ENCODE measurements around the gene TUT4.

Gene TUT4

DNA sequence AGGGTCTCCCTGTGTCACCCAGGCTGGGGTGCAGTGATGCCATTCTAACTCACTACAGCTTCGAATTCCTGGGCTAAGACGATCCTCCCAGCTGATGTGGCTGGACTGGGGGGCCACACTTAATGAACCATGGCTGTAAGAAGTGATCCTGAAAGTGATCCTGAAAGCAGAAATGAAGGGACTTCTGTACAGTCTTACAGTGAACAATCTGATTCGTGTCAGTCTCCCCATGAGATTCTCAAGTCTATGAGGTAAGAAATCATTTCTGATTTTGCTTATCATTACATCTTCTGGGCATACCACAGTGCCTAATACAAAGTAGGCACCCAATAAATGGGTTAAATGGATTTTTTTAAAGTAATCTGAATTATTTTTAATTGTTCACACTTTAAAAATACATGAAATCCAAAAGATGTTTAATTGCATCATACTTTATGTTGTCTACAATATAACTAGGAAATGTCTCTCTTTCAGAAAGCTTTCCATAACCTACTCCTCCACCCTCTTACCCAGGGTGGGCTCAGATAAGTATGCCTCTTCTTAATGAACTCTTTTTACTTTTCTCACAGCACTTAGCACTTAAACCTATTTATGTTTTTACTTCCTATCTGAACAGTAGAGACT is 21.5 kb downstream of the TUT4 start:
- DNase-seq, result no peak

DNA sequence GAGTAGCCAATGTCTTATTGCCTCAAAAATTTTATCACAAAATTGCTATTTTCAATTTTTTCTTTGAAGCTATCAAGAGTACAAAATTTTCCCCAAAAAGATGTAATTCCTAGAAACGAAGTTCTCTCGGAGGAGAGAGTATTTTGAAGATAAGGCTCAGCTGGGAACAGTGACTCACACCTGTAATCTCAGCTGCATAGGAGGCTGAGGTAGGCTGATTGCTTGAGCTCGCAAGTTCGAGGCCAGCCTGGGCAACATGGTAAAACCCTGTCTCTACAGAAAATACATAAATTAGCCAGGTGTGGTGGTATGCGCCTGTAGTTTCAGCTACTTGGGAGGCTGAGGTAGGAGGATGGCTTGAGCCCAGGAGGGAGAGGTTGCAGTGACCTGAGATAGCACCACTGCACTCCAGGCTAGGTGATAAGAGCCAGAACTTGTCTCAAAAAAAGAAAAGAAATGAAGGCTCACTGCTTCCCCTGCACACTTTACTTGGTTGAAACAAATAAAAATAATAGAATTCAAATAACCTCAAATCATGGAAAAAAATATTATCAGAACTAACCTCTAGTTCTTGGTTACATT is 22.2 kb downstream of the TUT4 start:
- DNase-seq, result no peak

DNA sequence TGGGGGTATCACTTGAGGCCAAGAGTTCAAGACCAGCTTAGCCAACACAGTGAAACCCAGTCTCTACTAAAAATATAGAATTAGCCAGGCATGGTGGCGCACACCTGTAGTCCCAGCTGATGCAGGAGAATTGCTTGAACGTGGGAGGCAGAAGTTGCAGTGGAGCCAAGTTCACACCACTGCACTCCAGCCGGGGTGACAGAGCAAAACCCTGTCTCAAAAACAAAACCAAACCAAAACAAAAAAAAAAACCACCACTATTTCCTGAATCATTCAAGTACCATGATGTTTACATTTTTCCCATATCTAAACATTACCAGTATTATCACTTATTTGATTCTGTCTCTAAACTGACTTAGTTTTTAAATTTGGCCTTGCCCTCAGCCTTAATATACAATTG is 29.5 kb downstream of the TUT4 start:
- DNase-seq, result no peak

GRCh38 chr1:52520148-52520547 is 32.7 kb downstream of the TUT4 start:
- no peak for DNase-seq

- no peak for DNase-seq
These were observed 33.9 kb downstream of the TUT4 start for GRCh38 chr1:52518962-52519361.

GRCh38 chr1:52511851-52512615 is 40.9 kb downstream of the TUT4 start:
- DNase-seq, result no peak

- no peak for DNase-seq
These were observed 41.5 kb downstream of the TUT4 start for GRCh38 chr1:52511439-52511838.

- no peak for DNase-seq
These were observed 45.9 kb downstream of the TUT4 start for GRCh38 chr1:52506920-52507546.

DNA sequence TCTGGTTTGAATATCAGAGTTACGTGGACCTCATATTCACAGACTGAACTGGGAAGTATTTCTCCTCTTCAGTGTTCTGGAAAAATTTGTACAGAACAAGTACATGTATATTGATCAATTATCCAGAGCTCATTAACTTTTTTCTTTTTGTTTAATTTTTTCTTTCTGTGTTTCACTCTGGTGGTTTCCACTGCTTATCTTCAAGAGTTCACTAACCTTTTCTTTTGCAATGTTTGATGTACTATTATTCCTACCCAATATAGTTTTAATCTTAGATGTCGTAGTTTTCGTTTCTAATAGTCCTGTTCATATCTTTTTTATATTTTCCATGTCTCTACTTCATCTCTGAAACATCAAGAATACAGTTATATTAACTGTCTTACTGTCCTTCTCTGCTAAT is 46.5 kb downstream of the TUT4 start:
- DNase-seq, result no peak

- DNase-seq, result no peak
These were observed 48.2 kb downstream of the TUT4 start for GRCh38 chr1:52504720-52505119.

GRCh38 chr1:52503706-52504105 is 49.2 kb downstream of the TUT4 start:
- no peak for DNase-seq

DNA sequence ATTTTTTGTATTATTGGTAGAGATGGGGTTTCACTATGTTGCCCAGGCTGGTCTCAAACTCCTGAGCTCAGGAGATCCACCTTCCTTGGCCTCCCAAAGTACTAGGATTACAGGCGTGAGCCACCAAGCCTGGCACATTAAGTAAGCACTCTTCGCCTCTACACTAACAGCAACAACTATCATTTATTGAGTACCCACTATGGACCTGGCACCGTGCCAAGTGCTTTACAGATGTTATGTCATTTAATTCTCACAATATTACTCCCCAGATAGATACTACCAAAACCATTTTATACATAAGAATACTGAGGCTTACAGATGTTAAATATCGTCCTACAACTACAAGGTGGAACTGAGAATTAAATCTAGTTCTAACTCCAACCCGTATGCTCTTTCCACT is 50.1 kb downstream of the TUT4 start:
- no peak for DNase-seq

- DNase-seq, result no peak
These were observed 65.3 kb downstream of the TUT4 start for GRCh38 chr1:52487632-52488031.

- DNase-seq, result no peak
These were observed 70.4 kb downstream of the TUT4 start for GRCh38 chr1:52482326-52483004.

GRCh38 chr1:52479076-52479475 is 73.8 kb downstream of the TUT4 start:
- DNase-seq, result no peak

DNA sequence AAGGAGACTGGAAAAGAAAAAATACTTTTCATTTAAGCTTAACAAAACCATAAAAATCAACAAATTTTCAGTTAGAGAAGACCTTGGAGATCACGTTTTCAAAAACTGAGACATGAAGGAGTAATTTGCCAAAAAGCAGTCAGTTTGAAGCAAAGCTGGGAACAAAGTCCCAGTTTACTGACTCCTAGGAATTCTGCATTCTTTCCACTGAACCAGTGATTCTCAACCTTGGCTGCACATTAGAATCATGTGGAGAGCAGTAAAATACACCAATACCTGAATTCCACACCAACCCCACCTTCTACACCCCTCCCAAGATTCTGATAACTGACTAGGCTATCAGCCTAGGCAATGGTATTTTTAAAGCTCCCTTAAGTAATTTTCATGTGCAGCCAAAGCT is 75.0 kb downstream of the TUT4 start:
- DNase-seq, result no peak

GRCh38 chr1:52476943-52477342 is 75.9 kb downstream of the TUT4 start:
- DNase-seq, result no peak

GRCh38 chr1:52474807-52475206 is 78.1 kb downstream of the TUT4 start:
- DNase-seq, result no peak

GRCh38 chr1:52473039-52473438 is 79.9 kb downstream of the TUT4 start:
- DNase-seq, result no peak

DNA sequence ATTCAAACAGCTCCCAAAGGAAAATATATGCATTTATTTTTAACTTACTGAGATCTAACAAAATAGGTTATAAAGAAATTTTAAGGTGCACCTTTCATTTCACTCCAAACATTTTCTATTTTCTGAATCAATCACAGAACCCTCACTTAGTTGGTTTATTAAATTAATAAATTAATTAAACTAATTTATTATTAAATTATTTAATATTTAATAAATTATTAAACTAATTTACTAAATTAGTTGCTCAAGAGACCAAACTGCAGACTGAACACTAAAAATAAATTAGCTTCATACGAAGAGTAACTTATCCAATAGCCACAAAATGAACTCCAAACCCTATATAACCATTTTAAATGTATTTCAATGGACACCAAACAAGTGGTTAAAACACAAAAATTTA is 80.5 kb downstream of the TUT4 start:
- DNase-seq, result no peak

- no peak for DNase-seq
These were observed 83.8 kb downstream of the TUT4 start for GRCh38 chr1:52469108-52469507.

- no peak for DNase-seq
These were observed 89.0 kb downstream of the TUT4 start for GRCh38 chr1:52463891-52464290.

DNA sequence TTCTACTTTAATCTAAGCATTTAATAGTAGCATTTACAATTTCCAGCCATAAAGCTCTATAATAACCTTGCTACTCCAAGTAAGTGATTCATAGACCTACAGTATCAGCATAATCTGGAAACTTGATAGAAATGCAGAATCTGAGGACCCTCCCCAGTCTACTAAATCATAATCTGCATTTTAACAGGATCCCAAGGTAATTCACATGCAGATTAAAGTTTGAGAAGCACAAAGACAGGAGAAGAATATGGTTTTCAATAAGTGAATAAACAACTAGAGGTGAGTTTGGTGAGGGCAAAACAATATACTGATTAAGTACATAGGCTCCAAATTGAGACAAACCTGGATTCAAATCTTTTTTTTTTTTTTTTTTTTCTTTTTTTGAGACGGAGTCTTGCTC is 91.1 kb downstream of the TUT4 start:
- no peak for DNase-seq

All from activated CD4-positive, alpha-beta T cell treated with anti-CD3 and anti-CD28 coated beads for 4 hours (primary cell).